HG03558 (cell line): ENCODE results near the gene SLC45A1.

Experiments used
- ATAC-seq: cut with Tn5 transposase; IDR thresholded peaks from one replicate; pipeline ENCODE4 v1.9.1; 2021; ENCODE audit warnings: moderate number of reproducible peaks; ENCODE audit not compliant: unreplicated experiment; ENCODE audit errors: extremely low read depth

Gene SLC45A1

DNA sequence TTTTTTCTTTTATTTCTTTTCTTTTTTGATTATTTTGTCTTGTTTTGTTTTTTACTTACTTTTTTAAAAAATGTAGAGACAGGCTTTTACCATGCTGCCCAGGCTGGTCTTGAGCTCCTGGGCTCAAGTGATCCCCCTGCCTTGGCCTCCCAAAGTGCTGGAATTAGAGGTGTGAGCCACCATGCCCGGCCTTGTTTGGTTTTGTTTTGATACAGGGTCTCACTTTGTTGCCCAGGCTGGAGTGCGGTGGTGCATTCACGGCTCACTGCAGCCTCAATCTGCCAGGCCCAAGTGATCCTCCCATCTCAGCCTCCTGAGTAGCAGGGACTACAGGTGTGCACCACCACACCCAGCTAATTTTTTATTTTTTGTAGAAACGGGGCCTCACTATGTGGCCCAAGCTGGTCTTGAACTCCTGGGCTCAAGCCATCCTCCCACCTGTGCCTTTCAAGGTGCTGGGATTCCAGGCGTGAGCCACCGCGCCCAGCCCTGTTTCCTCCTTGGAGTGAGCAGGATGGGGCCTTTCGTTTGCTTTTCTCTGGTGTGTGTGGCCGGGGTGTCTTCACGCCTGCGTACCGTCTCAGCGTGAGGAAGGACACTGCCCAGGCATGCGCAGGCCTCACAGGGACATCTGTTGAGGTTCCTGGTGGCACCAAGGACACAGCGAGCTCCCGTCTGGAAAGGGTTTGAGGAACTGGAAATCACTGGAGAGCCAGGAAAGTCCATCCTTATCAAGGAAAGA lies 15.5 kb downstream of the SLC45A1 start:
- ATAC-seq: no peak

DNA sequence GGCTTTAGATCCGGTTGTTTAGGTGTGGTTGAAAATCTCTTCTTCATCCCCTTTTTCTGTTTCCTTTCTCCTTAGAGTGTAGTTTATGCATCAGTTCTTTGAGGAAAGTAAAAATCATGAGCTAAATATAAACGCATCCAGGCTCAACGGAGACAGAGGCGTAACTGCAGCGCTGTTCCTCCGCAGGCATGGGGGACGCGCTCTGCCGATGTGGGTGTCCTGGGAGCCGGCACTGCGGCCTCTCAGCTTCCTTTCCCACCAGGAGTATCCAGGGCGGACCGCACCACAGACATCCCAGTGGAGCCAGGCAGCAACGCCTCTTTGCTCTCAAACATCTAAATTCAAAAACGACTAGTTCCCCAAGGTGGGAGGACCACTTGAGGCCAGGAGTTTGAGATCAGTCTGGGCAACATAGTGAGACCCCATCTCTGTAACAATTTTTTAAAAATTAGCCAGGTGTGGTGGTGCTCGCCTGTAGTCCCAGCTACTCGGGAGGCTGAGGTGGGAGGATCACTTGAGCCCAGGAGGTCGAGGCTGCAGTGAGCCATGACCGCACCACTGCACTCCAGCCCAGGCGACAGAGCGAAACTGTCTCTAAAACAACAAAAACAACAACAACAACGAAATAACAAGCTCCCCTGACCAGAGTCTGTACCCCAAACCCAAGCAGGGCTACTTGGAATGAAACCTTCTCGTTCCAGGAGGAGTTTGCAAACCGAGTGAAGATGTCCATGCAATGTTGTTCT lies 16.4 kb downstream of the SLC45A1 start:
- no peak for ATAC-seq

DNA sequence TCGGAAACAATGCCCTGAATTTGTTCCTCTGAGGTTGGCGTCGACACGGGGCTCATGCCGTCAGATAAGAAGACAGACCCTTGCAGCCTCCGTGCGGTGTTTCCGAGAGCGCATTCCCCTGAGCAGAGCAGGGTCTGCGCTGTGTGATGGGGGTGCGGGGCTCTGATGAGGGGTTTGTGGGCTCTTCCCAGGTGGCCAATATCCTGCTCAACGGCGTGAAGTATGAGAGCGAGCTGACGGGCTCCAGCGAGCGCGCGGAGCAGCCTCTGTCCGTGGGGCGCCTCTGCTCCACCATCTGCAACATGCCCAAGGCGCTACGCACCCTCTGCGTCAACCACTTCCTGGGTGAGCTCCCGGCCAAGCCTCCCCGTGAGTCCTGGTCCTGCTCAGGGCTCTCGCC lies 17.3 kb downstream of the SLC45A1 start:
- no peak for ATAC-seq

GRCh38 chr1:8337776-8338525 lies 20.0 kb downstream of the SLC45A1 start:
- ATAC-seq: no peak

DNA sequence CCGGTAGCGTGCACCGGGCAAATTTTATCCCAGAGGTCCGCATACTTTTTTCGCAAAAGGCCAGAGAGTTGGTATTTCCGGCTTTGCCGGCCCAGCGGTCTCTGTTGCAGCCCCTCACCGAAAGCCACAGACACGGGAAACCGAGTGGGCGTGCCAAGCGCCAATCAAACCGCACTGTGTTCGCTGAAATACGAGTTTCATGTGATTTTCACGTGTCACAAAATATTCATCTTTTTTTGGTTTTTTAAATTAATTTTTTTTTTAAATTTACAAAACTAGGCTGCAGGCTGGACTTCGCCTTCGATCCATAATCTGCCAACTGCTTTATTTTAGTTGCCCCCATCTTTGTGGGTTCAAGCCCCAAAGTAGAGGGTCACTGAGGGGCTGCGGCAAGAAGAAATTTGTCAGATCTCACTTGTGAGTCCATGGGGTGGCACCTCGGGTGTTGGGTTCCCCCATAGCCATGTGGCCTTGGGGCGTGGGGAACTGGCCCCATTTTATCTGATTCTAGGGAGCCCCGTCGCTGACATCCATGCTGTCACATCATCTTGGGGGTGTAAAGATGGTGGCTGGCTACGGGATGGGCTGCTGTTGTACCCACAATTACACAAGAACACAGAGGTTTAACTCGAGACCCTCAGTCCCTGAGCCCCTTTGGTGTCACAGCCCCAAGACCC lies 20.8 kb downstream of the SLC45A1 start:
- ATAC-seq: no peak

DNA sequence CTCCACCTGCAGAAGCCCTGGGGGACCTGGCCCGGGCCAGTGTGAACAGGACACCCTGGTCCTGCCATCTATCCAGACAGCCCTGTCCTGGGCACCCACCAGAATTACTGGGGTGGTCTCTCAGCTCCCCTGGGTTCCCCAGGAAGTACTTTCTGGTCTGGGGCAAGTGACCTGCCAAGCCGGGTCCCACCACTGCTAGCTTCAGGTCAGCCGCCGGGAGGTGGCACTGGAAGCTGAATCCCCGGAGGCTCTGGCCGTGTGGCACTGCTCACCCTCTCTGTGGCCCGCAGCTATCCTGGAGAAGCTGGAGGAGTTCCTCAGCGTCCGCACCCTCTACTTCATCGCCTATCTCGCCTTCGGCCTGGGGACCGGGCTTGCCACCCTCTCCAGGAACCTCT lies 21.3 kb downstream of the SLC45A1 start:
- ATAC-seq: no peak

DNA sequence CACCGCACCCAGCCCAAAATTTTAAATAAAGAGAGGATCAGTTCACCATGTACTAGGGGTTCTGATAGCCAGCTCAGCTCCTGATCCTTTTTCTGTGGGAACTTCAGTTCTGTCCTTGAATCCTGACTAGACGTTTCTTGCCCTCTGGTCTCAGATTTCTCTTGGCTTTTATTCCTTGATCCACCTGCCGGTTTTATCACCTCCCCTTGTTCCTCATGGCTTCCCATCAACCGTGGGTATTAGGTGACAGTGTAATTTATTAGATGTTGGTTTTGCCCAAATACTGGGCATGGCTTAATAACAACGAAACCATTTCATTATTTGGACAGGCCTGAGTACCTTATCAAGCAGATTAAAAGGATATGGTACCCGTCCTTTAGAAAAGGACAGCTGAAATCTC lies 22.5 kb downstream of the SLC45A1 start:
- ATAC-seq: no peak

GRCh38 chr1:8342325-8342724 lies 24.4 kb downstream of the SLC45A1 start:
- ATAC-seq: no peak

DNA sequence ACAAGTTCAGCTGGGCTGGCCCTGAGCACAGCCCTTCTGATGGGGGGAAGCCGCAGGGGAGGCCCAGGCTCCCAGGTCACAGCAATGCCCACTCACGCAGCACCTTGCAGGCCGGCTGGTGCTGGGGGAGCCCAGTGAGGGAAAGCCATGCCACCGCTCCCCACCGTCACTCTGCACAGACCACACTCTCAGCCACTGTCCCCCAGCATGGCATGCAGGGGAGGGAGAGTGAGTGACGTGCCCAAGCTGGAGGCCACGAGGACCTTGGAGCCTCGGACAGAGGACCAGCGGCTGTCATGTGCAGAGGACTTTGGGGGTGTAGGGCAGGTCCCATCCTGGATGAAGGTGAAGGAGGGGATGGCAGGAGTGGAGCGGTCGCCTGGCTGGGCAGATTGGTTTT lies 25.1 kb downstream of the SLC45A1 start:
- no peak for ATAC-seq

DNA sequence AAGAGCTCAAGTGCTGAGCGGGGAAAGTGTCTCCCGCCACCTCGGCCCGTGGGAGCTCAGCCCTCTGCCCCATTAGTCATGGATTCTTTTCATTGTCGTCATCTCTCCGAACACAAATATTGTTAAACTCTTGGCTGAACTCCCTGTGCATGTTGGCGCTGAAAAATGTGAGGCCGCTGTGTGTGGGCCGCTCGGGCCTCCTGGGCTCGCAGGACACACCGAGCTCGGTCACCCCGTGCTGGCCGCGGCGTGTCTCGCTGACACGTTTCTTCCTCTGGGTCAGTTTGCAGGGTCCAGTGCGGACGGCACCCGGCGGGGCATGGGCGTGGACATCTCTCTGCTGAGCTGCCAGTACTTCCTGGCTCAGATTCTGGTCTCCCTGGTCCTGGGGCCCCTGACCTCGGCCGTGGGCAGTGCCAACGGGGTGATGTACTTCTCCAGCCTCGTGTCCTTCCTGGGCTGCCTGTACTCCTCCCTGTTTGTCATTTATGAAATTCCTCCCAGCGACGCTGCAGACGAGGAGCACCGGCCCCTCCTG lies 25.6 kb downstream of the SLC45A1 start:
- ATAC-seq: no peak

- ATAC-seq: no peak
These were observed 27.1 kb downstream of the SLC45A1 start for GRCh38 chr1:8344893-8345507.

- ATAC-seq: no peak
These were observed 27.9 kb downstream of the SLC45A1 start for GRCh38 chr1:8345621-8346415.

DNA sequence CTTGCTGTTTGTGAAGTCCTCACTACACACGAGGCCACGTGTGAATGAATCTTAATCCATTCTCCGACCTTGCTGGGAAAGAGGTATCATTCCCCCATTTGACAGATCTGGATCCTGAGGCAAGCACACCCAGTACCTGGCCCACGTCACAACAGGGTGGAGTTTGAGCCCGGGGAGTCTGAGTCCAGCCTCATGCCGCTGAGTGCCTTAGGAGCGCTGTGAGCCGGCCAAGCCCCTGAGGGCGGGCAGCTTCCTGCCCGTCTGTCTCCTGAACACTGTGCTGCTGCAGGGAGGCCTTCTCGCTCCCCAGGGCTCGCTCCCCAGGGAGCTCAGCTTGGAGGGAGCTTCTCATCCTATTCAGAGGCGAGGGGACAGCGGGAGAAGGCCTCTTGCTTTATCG lies 29.7 kb downstream of the SLC45A1 start:
- no peak for ATAC-seq

DNA sequence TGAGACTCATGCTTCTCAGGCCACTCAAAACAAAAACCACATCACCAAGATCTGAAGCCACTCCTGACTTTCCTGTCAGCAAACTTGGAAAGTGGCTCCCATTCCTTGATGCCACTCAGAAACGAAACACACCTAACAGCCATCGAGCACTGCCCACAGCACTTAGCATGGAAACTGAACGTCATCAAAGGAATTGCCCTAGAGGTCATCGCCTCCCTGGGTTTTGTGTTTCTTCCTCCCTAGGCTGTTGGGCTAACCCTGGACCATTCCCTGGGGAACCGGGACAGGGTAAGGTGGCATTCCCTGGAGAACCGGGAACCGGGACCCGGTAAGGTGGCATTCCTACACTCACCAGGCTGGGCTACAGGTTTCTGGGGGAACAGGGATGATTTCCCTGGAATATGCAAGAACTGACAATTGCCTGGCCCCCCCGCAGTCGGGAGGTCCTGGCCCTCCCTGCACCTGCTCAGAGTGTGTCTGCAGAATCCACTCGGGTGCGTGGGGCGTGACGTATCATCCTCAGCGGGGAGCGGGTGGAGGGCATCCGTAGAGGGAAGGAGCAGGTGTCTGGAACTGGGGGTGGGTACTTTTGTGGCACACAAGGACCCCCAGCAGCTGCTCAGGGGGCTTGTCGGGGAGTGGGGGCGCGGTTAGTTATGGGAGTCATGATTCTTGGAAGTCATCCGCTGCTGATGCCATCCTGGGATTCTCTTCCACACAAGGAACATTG lies 30.3 kb downstream of the SLC45A1 start:
- no peak for ATAC-seq

GRCh38 chr1:8348777-8349472 lies 31.0 kb downstream of the SLC45A1 start:
- ATAC-seq: no peak

- no peak for ATAC-seq
These were observed 31.6 kb downstream of the SLC45A1 start for GRCh38 chr1:8349473-8349865.

- ATAC-seq: no peak
These were observed 32.0 kb downstream of the SLC45A1 start for GRCh38 chr1:8349961-8350360.
